Measurements from ENCODE around the gene PRPF6.
"Not testable (repeated sequence)": the region's sequence is repeated elsewhere in the genome, so short reads cannot be mapped to it uniquely, and the experiment has no call there.

The PRPF6 gene

DNA sequence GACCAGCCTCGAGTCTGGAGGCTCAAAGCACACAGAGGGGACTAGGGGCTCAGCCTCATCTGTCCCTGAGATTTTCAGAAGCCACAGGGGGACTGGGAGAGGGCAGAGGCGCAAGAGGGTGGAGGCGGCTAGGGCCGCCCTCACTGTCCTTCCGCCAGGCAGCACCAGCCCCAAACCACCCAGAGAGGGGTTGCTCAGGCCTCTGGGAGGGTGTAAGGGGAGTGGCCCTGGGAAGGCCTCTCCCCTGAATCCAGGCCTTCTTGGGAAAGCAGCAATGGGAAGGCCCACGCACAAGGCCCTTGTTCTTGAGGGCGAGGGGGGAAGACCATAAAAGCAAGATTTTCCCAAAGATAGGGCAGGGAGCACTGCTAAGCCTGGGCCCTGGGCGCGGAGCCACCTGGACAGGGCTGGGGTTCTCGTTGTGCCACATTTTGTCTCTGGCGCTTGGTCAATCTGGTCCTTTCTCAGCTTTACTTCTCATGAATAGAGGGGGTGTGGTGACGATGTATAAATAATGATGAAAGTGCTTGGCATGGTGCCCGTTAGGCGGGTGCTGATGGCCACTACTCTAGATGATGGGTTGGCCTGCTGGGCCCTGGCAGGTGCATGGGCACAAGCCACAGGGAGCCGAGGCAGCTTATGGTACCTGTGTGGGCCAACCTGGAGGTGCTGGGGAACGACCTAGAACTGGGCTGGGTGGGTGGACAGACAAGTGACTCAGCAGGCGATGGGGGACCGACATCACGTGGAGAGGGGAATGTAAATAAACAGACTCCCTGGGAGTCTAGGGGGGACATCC is 6.3 kb upstream of the PRPF6 start:
- no peak for DNase-seq

DNA sequence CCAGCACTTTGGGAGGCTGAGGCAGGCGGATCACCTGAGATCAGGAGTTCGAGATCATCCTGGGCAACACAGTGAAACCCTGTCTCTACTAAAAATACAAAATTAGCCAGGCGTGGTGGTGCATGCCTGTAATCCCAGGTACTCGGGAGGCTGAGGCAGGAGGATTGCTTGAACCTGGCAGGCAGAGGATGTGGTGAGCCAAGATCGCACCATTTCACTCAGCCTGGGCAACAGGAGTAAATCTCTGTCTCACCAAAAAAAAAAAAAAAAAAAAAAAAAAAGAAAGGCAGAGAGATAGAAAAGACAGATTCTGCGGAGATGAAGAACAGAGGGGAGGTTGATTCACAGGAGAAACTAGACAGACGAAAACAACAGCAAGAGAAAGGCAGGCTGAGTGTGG is 4.4 kb upstream of the PRPF6 start:
- DNase-seq, result not testable (repeated sequence)

DNA sequence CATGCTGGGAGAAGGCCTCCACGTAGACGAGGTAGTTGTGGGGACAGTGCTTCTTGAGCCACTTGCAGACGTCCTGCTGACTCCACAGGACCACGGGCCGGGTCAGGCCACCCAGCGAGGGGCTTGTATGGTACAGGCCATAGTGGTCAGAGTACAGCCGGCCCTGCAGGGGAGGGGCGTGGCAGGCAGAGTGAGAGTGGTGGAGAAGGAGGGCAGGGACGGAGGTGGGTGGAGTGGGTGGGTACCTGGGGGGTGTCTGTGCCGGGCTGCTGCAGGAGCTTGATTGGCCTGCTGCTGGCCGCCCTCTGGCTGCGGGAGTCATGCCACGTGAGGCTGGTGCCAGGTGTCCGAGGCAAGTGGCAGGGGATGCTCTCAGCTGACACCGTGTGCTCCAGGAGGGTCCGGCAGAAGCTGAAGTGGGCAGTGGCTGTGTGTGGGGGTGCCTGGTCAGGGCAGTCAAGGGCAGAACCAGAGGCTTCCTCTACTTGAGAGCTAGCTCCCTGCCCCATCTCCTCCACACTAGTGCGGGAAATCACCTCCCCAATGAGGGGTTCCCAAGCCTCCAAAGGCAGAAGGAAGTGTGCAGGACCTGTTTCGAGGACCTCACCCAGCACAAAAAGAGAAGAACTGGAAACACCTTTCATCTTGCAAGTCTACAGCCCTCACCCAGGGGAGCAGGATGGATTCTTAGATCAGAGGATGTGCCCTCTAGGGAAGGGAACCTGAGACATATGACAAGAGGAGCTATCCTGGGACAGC is 3.8 kb upstream of the PRPF6 start:
- no peak for DNase-seq

DNA sequence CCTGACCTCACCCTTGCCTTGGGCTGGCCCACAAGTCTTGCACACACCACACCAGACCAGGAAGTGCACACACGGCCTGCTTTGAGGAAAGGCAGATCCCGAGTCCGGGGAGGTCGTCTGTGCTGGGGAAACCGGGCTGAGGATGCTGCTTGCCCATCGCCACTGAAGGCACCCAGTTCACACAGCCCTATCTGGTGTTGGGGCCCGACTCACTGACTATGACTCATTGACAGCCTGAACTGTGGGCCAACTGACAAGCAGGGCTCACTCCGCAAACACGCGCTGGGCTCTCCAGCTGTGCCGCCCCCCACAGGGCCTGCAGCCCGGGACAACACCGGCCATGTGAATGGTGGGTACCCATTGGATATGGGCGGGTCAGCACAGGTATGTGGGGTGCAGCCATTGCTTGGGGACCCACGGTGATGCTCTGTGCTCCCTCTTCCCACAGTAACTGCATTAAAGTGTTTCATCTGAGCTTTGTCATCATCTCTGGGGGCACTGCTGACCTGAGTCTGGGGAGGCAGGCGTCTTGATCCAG is 3.1 kb upstream of the PRPF6 start:
- DNase-seq, result no peak

DNA sequence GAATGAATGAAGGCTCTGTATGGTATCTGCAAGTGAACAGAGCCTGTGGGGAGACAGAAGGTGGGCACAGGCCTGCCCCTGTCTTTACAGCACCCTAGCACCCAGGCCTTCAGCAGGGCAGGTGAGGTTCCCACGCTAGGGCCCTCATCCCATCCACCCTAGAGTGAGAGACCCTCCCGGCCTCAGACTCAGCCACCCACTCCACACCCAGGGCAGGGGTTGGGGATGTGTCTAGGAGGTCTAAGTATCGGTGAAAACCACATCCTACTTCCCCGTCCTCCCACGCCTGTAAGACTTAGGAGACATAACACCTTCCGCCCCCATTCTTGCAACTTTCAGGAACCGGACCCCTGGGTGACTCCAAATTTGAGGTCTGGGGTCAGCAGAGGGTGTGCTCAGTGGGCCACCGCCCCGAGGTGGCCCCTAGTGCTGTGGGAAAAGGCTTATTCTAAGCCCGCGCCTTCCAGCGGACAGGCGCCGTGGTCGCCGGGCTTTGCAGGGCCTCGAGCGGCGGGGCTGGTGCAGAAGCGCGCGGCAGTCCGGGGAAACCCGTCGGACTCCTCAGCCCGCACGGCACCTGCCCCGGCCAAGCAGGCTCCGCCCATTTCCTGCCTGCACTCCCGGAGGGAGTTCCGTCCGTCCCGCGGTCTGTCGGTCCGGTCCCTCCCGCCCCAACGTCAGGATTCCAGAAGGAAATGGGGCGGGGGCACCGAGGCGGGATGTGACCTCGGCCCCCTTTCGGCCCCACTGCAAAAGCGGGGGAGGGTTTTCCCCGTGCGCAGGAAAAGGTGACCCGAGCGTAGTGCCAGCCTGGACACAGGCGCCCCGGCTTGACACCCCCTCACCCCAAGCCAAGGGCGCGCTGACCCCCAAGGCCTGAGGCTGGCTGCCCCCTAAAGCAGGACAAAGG is 2.4 kb upstream of the PRPF6 start:
- no peak for DNase-seq

DNA sequence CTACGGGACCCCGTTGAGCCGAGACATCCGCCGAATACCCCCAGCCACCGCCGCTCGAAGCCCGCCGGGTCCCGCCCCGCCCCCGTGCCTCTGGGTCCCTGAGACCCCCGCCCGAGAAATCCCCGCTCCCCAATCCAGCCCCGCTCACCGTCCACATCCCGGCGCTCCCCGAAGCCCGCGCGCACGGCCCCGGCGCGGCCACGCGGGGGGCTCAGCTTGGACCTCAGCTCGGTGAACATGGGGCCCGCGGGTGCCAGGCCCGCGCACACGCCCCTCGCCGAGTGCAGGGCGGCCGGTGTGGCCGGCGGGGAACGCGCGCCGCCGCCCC is 1.7 kb upstream of the PRPF6 start:
- no peak for DNase-seq

DNA sequence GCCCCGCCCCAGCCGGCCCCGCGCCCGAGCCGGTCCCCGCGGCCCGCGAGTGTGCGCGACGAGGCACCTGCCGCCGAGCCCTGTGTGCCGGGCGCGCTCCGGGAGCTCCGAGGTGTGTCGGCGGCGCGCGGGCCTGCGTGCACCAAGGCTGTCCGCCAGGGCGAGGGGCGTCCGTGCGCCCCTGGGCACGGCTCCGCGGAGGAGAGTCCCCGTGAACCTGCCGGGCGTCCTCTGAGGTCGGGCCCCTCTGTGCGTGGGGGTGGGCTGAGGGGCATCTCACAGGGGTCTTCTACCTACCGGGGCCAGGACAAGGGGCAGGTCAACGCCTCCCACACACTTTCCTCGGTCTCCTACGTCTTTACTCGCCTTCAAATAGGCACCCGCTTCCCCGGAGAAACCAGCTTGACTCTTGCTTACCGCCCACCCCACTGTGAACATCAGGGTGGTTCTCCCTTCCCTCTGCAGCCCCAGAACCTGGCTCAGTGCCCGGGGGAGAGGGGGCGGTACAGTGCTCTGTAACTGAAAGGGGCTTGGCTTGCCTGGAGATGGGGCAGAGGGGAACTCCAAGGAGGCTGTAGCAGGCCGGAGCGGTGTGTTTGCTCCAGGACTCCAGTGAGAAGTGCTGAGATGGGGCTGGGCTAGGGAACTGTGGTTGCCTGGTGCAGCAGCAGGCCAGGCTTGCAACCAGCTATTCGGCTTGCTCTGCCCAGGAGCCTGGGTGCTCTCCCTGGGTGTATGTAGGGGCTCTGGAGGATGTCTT is 1.2 kb upstream of the PRPF6 start, which contains the start of gene SAMD10:
TSS of gene SAMD10 (minus strand) at position 86 of the 760 bp plus-strand sequence. CDS start 175 bp downstream, outside the sequence.
- no peak for DNase-seq

DNA sequence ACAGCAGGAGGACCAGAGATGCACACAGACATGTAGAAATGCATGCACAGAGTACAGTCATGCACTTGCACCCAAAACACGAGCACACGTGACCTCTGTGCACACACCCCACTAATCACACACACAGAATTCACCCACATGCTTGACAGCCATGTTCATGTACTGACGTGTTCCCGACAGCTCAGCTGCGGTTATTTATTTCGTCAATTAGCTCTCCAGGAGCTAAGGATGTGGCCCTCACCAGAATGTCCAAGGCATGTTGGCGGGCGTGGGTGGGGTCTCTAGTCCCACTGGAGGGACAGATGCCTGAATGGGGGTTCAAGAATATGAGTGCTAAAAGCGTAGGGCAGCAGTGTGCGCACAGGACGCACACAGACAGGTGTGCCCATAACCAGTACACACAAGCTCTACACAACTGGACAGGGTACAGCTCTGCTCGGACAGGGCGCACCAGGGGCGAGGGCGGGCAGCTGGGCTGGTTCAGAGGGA is 571 bp upstream of the PRPF6 start:
- no peak for DNase-seq

DNA sequence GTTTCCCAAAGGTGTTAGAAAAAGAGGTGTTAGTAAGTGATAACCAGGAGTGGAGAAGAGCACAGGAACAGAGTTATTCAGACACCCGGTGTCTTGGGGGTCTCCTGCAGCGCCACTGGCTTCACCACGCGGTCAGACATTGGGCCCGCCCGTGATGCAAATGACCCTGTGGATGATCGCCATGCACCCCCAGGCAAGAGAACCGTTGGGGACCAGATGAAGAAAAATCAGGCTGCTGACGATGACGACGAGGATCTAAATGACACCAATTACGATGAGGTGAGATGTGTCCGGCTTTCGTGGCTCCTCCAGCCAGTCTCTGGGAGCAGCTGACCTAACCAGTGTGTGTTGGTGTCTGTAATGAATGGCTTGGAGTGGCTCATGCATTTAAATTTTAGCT is 2.0 kb downstream of the PRPF6 start:
- no peak for DNase-seq

DNA sequence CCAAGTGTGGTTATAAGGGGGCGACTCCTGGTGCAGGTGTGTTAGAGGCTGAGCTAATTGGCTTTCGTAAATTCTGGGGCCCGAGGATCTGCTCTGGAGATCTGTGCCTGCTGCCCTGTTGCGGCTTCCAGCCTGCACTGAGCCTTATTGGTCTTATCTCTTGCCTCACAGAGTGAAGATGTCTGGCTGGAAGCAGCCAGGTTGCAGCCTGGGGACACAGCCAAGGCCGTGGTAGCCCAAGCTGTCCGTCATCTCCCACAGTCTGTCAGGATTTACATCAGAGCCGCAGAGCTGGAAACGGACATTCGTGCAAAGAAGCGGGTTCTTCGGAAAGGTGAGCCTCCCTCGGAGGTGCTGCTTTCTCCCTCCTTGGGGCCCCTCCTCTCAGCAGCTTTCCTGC is 20.0 kb downstream of the PRPF6 start:
- DNase-seq, result no peak

DNA sequence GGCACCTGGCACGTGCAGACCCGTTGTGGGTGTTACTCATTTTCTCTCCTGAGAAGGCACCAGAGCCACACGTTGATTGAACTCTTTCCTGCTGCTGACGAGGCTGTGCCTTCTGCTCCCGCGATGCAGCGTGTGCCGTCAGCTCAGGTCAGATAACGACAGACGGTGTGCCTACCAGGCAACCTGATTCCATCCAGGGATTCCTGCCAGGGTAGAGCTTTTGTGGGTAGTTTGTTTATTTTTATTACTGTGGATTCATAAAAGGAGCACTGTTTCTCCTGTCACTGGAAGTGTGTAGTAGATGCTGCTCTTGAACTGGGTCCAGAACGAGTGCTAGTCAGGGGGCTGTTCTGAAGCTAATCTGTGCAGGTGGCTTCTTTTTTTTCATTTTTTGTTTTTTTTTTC is 20.7 kb downstream of the PRPF6 start:
- DNase-seq, result no peak

DNA sequence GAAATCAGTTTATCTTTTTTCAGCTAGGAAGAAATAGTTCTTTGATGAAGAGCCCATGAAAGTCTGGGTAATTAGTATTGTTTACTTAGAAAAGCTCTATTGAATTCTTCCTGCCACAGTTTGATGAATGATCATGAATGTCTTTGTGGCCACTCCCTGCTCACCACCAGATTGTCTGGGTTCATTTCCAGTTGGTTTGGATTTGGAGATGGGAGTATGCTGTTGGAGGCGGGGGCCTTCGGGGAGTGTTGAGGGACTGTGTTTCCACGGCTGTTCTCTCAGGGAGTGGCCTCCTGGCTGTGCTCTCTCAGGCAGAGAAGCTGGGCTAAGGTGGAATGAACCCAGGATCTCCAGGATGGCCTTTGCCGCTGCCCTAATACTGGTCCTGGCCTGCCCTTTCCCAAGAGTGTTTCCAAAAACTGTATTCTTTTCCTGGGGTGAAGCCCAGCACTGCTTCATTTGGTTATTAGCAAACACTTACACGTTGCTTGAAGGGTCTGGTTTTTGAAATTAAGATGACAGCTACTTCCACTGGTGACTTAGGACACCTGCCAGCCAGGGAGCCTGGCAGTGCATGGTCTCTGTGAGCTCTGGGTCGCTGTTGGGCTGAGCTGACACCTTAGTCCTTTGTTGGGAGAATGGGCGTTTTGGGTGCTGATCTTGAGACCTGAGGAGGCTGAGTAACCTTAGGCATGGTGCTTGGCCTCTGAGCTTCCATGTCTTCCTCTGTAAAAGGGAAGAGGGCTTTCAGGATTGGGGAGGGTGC is 23.2 kb downstream of the PRPF6 start:
- DNase-seq, result no peak

DNA sequence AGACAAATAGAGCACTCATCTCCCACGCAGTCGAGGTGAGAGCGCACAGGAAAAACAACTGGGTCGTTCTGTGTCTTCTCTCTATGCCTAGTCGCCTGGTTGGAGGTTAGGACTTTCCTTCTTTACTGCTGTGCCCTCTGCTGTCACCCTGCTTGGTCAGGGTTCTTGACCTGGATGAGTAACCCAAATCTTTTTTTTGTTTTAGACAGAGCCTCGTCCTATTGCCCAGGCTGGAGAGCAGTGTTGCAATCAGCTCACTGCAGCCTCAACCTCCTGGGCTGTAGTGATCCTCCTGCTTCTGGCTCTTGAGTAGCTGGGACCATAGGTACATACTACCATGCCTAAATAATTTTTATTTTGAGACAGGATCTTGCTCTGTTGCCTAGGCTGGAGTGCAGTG is 24.5 kb downstream of the PRPF6 start:
- no peak for DNase-seq

DNA sequence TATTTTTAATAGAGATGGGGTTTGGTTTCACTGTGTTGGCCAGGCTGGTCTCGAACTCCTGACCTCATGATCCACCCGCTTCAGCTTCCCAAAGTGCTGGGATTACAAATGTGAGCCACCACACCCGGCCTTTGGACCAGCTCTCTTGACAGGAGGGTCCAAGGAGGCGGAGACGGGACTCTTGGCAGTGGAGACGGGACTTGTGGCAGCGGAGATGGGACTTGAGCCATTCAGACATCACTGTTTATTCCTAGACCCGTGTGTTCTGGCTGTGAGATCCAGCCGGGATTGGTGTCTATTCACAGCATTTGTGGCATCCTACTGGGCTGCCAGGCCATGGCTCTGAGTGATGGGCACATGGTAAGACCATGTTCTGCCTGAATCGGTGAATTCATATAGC is 25.6 kb downstream of the PRPF6 start:
- no peak for DNase-seq

DNA sequence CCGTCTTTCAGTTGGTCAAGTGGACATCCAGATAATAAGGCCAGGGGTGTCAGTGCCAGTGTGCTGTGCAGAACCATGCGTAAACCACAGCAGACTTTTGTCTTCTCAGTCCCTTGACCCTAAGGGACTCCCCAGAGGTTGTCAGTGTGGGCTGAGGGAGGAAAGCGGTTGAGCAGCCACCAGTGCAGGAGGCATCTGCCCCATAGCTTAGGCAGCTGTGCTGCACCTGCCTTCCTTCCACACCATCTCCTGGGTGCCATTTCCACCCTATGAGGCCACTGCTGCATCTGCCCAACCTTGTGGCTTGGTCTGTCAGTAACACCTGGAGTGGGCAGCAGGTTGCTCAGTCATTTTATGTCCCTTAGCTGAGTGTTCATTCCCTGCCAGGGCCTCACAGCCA is 26.0 kb downstream of the PRPF6 start:
- no peak for DNase-seq

DNA sequence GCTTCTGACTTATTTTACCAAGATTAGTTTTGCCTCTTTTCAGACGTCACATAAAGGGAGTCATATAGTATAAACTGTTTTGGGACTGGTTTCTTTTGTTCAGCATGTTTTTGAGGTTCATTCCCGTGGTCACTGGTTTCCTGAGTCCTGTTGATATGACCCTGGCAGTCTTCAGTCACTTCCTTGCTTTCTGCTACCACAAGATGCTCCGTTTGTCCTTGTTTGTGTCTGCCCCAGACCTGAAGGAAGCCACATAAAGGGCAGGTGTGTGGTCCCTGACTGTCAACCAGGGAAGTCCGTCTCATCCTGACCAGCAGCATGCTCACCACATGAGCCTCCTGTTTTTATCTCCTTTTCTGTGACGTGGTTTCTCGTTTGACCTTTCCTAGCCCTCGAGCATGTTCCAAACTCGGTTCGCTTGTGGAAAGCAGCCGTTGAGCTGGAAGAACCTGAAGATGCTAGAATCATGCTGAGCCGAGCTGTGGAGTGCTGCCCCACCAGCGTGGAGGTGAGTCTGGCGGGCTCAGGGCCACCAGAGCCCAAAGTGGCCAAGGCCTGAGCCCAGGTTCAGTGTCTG is 29.0 kb downstream of the PRPF6 start:
- no peak for DNase-seq

DNA sequence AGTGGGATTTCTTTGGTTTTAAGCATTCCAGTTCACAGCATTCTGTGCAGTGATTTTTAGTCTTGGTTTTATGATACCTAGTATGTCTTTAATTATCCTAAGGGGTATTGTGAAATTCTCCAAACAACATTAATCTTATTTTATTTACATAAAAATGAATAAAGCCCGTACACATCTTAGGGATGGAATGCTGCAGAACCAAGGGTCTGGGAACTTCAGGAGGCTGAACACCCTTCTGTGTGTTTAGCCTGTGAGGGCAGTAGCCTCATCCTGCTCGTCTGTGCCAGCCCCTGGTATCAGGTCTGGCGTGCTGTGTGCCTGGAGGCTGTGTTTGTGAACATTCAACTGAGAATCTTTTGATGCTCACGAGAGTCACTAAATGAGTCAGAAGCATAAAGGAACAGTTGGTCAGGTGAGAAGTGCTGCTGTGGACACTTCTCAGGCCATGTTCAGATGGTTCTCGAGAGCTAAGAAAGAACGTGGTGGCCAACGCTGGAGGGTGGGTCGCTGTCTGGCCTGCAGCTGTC is 29.8 kb downstream of the PRPF6 start:
- no peak for DNase-seq

DNA sequence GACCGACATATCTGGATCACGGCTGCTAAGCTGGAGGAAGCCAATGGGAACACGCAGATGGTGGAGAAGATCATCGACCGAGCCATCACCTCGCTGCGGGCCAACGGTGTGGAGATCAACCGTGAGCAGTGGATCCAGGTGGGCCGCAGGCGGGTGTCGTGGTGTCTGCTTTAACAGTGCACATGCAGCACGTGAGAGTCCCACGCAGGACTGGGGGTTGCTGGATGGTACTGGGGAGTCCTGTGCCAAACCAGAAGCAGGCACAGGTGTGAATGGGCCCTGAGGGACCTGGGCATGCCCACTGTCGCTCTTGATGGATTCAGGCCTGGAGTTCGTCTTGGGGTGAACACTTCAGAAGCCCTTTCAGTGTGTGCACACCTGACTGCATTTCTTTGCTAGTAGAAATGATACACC is 30.4 kb downstream of the PRPF6 start:
- no peak for DNase-seq

DNA sequence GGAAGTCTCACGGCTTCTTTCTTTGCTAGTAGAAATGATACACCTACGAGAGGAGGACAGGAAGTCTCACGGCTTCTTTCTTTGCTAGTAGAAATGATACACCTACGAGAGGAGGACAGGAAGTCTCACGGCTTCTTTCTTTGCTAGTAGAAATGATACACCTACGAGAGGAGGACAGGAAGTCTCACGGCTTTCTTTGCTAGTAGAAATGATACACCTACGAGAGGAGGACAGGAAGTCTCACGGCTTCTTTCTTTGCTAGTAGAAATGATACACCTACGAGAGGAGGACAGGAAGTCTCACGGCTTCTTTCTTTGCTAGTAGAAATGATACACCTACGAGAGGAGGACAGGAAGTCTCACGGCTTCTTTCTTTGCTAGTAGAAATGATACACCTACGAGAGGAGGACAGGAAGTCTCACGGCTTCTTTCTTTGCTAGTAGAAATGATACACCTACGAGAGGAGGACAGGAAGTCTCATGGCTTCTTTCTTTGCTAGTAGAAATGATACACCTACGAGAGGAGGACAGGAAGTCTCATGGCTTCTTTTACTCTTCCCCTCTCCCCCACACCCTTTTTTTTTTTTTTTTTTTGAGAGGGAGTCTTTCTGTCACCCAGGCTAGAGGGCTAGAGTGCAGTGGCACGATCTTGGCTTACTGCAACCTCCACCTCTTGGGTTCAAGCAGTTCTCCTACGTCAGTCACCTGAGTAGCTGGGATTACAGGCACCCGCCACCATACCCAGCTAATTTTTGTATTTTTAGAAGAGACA is 31.6 kb downstream of the PRPF6 start:
- DNase-seq, result not testable (repeated sequence)

DNA sequence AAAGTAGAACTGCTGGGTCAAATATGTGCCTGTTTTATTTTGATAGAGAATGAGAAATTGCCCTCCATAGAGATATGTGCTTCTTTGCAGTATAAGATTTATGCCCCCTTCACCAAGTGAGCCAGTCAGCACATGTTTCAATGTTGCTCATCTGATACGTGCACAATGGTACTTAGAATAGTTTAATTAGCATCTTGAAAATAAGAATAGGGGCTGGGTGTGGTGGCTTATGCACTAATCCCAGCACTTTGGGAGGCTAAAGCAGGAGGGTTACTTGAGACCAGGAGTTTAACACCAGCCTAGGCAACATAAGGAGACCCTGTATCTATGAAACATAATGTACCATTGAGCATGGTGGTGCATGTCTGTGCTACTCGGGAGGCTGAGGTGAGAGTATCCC is 34.7 kb downstream of the PRPF6 start:
- DNase-seq, result no peak
